ENCODE data around the gene KCNQ1OT1. TPM values are rescaled to one million over a fixed set of nuclear protein-coding genes. Genes with fewer than 3 reads are reported as not detected.

KCNQ1OT1 gene
- 0.04 to 0.08 TPM (median 0.06 TPM) in 5 replicates for total RNA-seq (2022; extraction: Qiagen RNA extraction)

GRCh38 chr11:2699531-2700414, at the start of gene KCNQ1OT1:
Gene KCNQ1OT1 (minus strand): TSS chr11:2699994.

Other genes with a start within 250 kb of the KCNQ1OT1 start
- gene CDKN1C, start 185.8 kb upstream of the KCNQ1OT1 start, total RNA-seq (2022; extraction: Qiagen RNA extraction): 4.6 to 7.3 TPM (median 6.2 TPM) in 5 replicates
- gene PHLDA2, start 229.4 kb upstream of the KCNQ1OT1 start, total RNA-seq (2022; extraction: Qiagen RNA extraction): 86.5 to 121 TPM (median 113 TPM) in 5 replicates

All from A549 treated with Mapracorat at 1 μM for 4 hours (cell line).